Fibroblast of upper back skin (primary cell): ENCODE measurements around the gene TRAPPC8.
"Not testable (repeated sequence)": the region's sequence is repeated elsewhere in the genome, so short reads cannot be mapped to it uniquely, and the experiment has no call there.

Experiments used
- DNase-seq: peaks from one replicate; pipeline ENCODE4 v3.0.0-alpha.2; 2013

Gene TRAPPC8

GRCh38 chr18:31942999-31943877 is at the start of gene TRAPPC8:
Gene TRAPPC8, minus strand, starts transcription at chr18:31943128. Its CDS starts 364 bp downstream, at chr18:31942764.
- DNase-seq, result peak; percentile 98

GRCh38 chr18:31990823-31991222 is 47.9 kb upstream of the TRAPPC8 start:
- no peak for DNase-seq

DNA sequence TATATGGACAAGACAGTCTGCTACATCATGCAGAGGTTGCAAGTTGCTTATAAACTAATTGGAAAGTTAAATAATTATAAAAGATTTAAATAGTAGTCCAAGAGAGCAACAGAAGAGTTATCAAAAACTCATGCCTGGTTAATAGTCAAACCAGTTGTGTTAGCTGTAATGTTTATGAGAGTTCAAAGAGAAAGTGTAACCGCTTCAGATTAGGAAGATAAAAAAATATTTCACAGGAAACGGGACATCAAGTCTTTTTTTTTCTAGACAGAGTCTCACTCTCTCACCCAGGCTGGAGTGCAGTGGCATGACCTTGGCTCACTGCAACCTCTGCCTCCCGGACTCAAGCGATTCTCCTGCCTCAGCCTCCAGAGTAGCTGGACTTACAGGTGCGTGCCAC is 41.0 kb upstream of the TRAPPC8 start:
- DNase-seq, result no peak

- no peak for DNase-seq
These were observed 40.1 kb upstream of the TRAPPC8 start for GRCh38 chr18:31983020-31983419.

GRCh38 chr18:31980863-31981262 is 37.9 kb upstream of the TRAPPC8 start:
- no peak for DNase-seq

- no peak for DNase-seq
These were observed 36.8 kb upstream of the TRAPPC8 start for GRCh38 chr18:31979714-31980113.

GRCh38 chr18:31978616-31979015 is 35.7 kb upstream of the TRAPPC8 start:
- no peak for DNase-seq

DNA sequence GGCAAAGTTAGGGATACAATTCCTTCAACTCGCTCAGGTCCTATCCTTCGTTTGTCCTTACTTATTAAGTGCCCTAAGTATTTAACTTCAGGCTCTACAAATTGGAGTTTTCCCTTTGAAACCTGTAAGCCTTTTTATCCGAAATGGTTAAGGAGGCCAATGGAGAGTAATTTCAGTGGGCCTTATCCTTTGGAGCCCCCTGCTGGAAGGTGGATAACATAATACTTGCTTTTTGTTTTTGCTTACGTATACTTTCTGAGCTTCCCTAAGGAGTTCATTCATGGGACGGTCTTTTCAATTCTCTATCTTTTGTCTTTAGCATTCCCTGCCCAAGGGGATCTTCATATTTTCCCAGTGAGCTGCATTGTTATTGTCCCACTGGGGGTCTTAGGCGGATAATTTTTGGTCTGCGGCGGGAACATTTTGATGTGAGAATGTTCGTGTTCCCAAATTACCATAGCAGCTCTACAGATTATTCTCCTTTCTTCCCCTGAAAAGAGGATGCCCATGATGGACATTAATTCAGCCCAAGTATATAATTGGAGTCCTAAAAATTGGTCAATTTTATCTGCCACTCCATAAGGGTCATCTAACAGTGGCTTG is 34.4 kb upstream of the TRAPPC8 start:
- DNase-seq, result peak; percentile 40

- DNase-seq, result no peak
These were observed 33.3 kb upstream of the TRAPPC8 start for GRCh38 chr18:31976242-31976641.

DNA sequence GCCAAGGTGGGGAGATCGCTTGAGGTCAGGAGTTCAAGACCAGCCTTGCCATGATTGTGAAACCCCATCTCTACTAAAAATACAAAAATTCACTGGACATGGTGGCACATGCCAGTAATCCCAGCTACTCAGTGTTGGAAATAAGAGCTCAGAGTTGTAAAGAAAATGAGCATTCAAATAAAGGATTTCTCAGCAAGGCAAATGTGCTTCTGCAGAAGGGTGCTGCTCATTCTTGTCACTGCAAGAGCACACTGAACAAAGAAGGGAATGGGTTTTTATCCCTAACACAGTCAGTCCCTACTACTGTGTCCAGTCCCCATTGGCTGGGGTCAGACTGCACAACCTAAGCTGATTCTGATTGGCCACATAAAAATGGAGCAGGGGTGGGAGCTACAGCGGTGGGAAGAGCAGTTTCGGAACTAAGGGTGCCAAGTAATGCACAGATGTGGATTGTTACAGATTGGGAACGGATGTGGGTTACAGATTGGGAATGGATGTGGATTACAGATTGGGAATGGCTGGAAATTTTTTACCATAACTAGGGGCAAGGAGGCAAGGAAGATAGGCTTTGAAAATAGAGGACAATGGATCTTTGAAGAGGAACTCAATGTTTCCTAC is 31.1 kb upstream of the TRAPPC8 start:
- DNase-seq, result no peak

DNA sequence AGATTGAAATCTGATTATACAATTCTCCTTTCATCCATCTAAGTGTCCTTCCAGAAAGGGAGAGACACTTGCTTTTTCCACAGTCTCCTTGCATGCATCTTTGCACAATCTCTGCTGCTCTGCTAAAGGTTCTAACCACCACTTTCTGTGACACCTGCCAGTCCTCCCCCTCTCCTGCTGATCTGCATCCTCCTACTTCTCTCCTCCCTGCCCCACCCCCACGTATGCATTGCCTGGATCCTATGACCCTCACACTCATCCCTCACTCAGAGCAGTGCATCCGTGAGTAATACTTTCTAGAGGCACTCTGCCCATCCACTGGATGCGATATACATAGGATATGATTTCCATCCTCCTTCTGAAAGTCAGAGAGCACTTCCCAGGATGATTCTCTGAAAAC is 27.7 kb upstream of the TRAPPC8 start:
- no peak for DNase-seq

DNA sequence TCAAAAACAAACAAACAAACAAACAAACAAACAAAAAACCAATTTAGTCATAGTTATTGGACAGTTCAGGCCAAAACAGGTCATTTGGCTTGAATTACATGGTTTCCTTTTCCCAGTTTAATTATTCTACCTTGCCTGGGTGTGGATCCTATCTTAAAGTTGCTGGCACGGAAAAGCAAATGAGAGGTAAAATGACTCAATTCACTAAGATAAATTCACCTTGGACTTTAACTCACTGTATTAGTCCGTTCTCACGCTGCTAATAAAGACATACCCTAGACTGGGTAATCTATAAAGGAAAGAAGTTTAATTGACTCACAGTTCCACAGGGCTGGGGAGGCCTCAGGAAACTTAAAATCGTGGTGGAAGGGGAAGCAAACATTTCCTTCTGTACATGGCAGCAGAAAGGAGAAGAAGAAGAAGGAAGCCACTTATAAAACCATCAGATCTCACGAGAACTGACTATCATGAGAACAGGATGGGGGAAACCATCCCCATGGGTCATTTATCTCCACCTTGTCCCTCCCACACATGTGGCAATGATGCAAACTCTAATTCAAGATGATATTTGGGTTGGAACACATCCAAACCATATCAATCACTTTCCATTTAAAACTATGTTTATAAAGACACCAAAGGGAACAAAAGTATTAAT is 22.5 kb upstream of the TRAPPC8 start:
- DNase-seq, result no peak

GRCh38 chr18:31957728-31958127 is 14.8 kb upstream of the TRAPPC8 start:
- DNase-seq, result no peak

GRCh38 chr18:31954349-31954748 is 11.4 kb upstream of the TRAPPC8 start:
- peak; percentile 35 for DNase-seq

DNA sequence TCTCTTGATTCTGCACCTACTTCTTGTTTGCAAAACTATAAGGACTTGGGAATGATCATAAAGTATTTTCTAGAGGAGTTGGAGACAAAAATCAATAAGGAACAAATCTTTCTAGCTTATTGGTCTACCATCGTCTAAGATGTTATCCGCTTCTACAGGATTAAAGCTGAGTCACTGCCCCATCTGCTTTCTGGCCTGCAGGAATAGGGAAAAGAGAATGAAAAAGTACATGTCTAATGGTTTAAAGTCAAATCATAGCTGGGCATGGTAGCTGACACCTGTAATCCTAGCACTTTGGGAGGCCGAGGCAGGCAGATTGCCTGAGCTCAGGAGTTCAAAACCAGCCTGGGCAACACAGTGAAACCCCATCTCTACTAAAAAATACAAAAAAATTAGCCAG is 10.8 kb upstream of the TRAPPC8 start:
- not testable (repeated sequence) for DNase-seq

DNA sequence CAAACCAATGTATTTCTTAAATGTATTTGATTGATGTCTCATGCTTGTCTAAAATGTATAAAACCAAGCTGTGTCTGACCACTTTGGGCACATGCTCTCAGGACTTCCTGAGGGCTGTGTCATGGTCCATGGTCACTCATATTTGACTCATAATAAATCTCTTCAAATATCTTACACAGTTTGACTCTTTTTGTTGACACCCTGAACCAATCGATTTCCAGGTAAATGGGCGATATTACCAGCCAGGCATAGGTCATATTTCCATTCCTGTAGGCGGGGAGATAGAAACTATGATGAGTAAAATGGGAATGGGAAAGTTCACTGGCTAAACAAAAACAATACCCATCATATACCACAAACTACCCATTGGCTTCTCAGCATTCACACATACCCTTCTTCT is 9.3 kb upstream of the TRAPPC8 start:
- no peak for DNase-seq

- DNase-seq, result no peak
These were observed 7.7 kb upstream of the TRAPPC8 start for GRCh38 chr18:31950583-31950982.

DNA sequence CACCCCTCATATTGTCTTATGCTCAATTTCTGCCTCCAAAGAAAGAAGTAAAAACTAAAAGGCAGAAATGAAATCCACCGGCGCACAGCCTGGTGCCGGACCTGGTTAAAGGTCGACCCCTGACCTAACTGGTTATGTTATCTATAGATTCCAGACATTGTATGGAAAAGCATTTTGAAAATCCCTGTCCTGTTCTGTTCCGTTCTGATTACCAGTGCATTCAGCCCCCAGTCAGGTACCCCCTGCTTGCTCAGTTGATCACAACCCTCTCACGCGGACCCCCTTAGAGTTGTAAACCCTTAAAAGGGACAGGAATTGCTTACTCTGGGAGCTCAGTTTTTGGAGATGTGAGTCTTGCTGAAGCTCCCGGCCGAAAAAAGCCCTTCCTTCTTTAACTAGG is 5.4 kb upstream of the TRAPPC8 start:
- not testable (repeated sequence) for DNase-seq

GRCh38 chr18:31946305-31947046 is 3.5 kb upstream of the TRAPPC8 start:
- no peak for DNase-seq

GRCh38 chr18:31943878-31944816 is 1.2 kb upstream of the TRAPPC8 start:
- peak; percentile 2 for DNase-seq

- DNase-seq, result peak; percentile 9
These were observed 483 bp downstream of the TRAPPC8 start for GRCh38 chr18:31942291-31942998.
